ENCODE measurements around the gene RAB40A.

RAB40A gene

GRCh38 chrX:103530545-103530944 is 11.3 kb upstream of the RAB40A start:
- H3K4me3 ChIP-seq: no peak overlapping the region
- H3K27ac ChIP-seq: no peak overlapping the region
- no peaks in the 10 kb centered on the region for H3K36me3 ChIP-seq
- peaks cover 13% of the 10 kb centered on the region for H3K27me3 ChIP-seq
- no peaks in the 10 kb centered on the region for H4K20me1 ChIP-seq
- no peak overlapping the region for H3K9ac ChIP-seq
- H3K4me1 ChIP-seq: no peaks in the 10 kb centered on the region
- no peaks in the 10 kb centered on the region for H3K9me3 ChIP-seq
- no peak for TF ChIP-seq Cebpa-rat (IDR thresholded peaks at IDR 0.05)
- H3K4me2 ChIP-seq: no peak overlapping the region

- Histone ChIP-seq H3K27me3 (peaks cover 17% of the 10 kb centered on the region), H4K20me1 (no peaks in the 10 kb centered on the region), H3K4me1 (no peaks in the 10 kb centered on the region), H3K9ac (no peak overlapping the region), H3K4me2 (no peak overlapping the region), H3K36me3 (no peaks in the 10 kb centered on the region), H3K27ac (no peak overlapping the region), H3K4me3 (no peak overlapping the region), H3K9me3 (no peaks in the 10 kb centered on the region)
- no peak for TF ChIP-seq Cebpa-rat (IDR thresholded peaks at IDR 0.05)
Measured at GRCh38 chrX:103529550-103529949, 10.3 kb upstream of the RAB40A start.

- no peak for TF ChIP-seq Cebpa-rat (IDR thresholded peaks at IDR 0.05)
- H3K4me2 ChIP-seq: no peak overlapping the region
- H3K9ac ChIP-seq: no peak overlapping the region
- no peaks in the 10 kb centered on the region for H3K36me3 ChIP-seq
- H3K27me3 ChIP-seq: peaks cover 26% of the 10 kb centered on the region
- no peak overlapping the region for H3K27ac ChIP-seq
- H3K4me1 ChIP-seq: no peaks in the 10 kb centered on the region
- H3K4me3 ChIP-seq: no peak overlapping the region
- no peaks in the 10 kb centered on the region for H3K9me3 ChIP-seq
- H4K20me1 ChIP-seq: no peaks in the 10 kb centered on the region
Measured at GRCh38 chrX:103524747-103525146, 5.5 kb upstream of the RAB40A start.

GRCh38 chrX:103523605-103524004 is 4.3 kb upstream of the RAB40A start:
- Histone ChIP-seq H3K9me3 (no peaks in the 10 kb centered on the region), H3K27me3 (peaks cover 24% of the 10 kb centered on the region), H3K9ac (no peak overlapping the region), H4K20me1 (no peaks in the 10 kb centered on the region), H3K4me2 (no peak overlapping the region), H3K36me3 (no peaks in the 10 kb centered on the region), H3K4me3 (no peak overlapping the region), H3K27ac (no peak overlapping the region), H3K4me1 (no peaks in the 10 kb centered on the region)
- no peak for TF ChIP-seq Cebpa-rat (IDR thresholded peaks at IDR 0.05)

GRCh38 chrX:103520386-103520785 is 1.1 kb upstream of the RAB40A start:
- H3K27ac ChIP-seq: no peak overlapping the region
- H3K27me3 ChIP-seq: peaks cover 13% of the 10 kb centered on the region; the same call in 1 of the 2 replicates
- H3K4me1 ChIP-seq: no peaks in the 10 kb centered on the region
- no peaks in the 10 kb centered on the region for H3K36me3 ChIP-seq
- no peaks in the 10 kb centered on the region for H3K9me3 ChIP-seq
- H3K4me2 ChIP-seq: no peak overlapping the region
- H4K20me1 ChIP-seq: no peaks in the 10 kb centered on the region
- no peak overlapping the region for H3K4me3 ChIP-seq
- no peak overlapping the region for H3K9ac ChIP-seq
- TF ChIP-seq Cebpa-rat (IDR thresholded peaks at IDR 0.05): no peak

GRCh38 chrX:103518571-103518970 is 718 bp downstream of the RAB40A start:
- H4K20me1 ChIP-seq: no peaks in the 10 kb centered on the region
- no peaks in the 10 kb centered on the region for H3K4me1 ChIP-seq
- no peak for TF ChIP-seq Cebpa-rat (IDR thresholded peaks at IDR 0.05)

GRCh38 chrX:103517246-103517645 is 2.0 kb downstream of the RAB40A start:
- H3K36me3 ChIP-seq: no peaks in the 10 kb centered on the region
- no peaks in the 10 kb centered on the region for H3K4me1 ChIP-seq
- H3K27ac ChIP-seq: no peak overlapping the region
- no peaks in the 10 kb centered on the region for H4K20me1 ChIP-seq
- H3K9ac ChIP-seq: no peak overlapping the region
- no peak overlapping the region for H3K4me3 ChIP-seq
- no peaks in the 10 kb centered on the region for H3K9me3 ChIP-seq
- H3K4me2 ChIP-seq: no peak overlapping the region
- no peak for TF ChIP-seq Cebpa-rat (IDR thresholded peaks at IDR 0.05)
- H3K27me3 ChIP-seq: 0 out of 2 replicates have a peak, but pooled peaks cover 5% of the 10 kb centered on the region

More at GRCh38 chrX:103518571-103518970, 718 bp downstream of the RAB40A start:
- Histone ChIP-seq H3K4me2 (no peak overlapping the region), H3K4me3 (no peak overlapping the region), H3K27ac (no peak overlapping the region), H3K27me3 (0 out of 2 replicates have a peak, but pooled peaks cover 5% of the 10 kb centered on the region), H3K9me3 (no peaks in the 10 kb centered on the region), H3K9ac (no peak overlapping the region), H3K36me3 (no peaks in the 10 kb centered on the region)

- no peaks in the 10 kb centered on the region for H3K36me3 ChIP-seq
- no peaks in the 10 kb centered on the region for H3K27me3 ChIP-seq
- H3K9me3 ChIP-seq: no peaks in the 10 kb centered on the region
- no peak for TF ChIP-seq Cebpa-rat (IDR thresholded peaks at IDR 0.05)
- H3K4me3 ChIP-seq: no peak overlapping the region
- no peak overlapping the region for H3K9ac ChIP-seq
- H3K4me2 ChIP-seq: no peak overlapping the region
- H4K20me1 ChIP-seq: no peaks in the 10 kb centered on the region
- H3K27ac ChIP-seq: no peak overlapping the region
- H3K4me1 ChIP-seq: no peaks in the 10 kb centered on the region
Measured at GRCh38 chrX:103513476-103514108, 5.7 kb downstream of the RAB40A start.

GRCh38 chrX:103513067-103513466 is 6.2 kb downstream of the RAB40A start:
- Histone ChIP-seq H3K36me3 (no peaks in the 10 kb centered on the region), H4K20me1 (no peaks in the 10 kb centered on the region), H3K27ac (no peak overlapping the region), H3K27me3 (no peaks in the 10 kb centered on the region), H3K9ac (no peak overlapping the region), H3K4me3 (no peak overlapping the region), H3K9me3 (no peaks in the 10 kb centered on the region), H3K4me2 (no peak overlapping the region), H3K4me1 (no peaks in the 10 kb centered on the region)
- TF ChIP-seq Cebpa-rat (IDR thresholded peaks at IDR 0.05): no peak

- no peak overlapping the region for H3K4me3 ChIP-seq
- H3K27ac ChIP-seq: no peak overlapping the region
- no peak overlapping the region for H3K4me2 ChIP-seq
- H3K27me3 ChIP-seq: no peaks in the 10 kb centered on the region
- H3K4me1 ChIP-seq: no peaks in the 10 kb centered on the region
- H3K36me3 ChIP-seq: no peaks in the 10 kb centered on the region
- no peaks in the 10 kb centered on the region for H4K20me1 ChIP-seq
- no peak overlapping the region for H3K9ac ChIP-seq
- no peaks in the 10 kb centered on the region for H3K9me3 ChIP-seq
- TF ChIP-seq Cebpa-rat (IDR thresholded peaks at IDR 0.05): no peak
Measured at GRCh38 chrX:103510031-103510430, 9.3 kb downstream of the RAB40A start.

- no peak overlapping the region for H3K4me3 ChIP-seq
- no peaks in the 10 kb centered on the region for H3K4me1 ChIP-seq
- H3K27me3 ChIP-seq: no peaks in the 10 kb centered on the region
- H3K4me2 ChIP-seq: no peak overlapping the region
- no peak overlapping the region for H3K9ac ChIP-seq
- TF ChIP-seq Cebpa-rat (IDR thresholded peaks at IDR 0.05): no peak
- H4K20me1 ChIP-seq: no peaks in the 10 kb centered on the region
- no peaks in the 10 kb centered on the region for H3K9me3 ChIP-seq
- no peaks in the 10 kb centered on the region for H3K36me3 ChIP-seq
- no peak overlapping the region for H3K27ac ChIP-seq
Measured at GRCh38 chrX:103503853-103504207, 15.5 kb downstream of the RAB40A start.
